GM19099 (cell line): ENCODE measurements around the gene SDF2L1.

Experiments
- POLR2A ChIP-seq: IDR thresholded peaks from 3 replicates; pipeline ENCODE4 v1.6.1; 2011; ENCODE audit warnings: low read depth; ENCODE audit not compliant: insufficient read length; ENCODE audit errors: extremely low read depth

The SDF2L1 gene

DNA sequence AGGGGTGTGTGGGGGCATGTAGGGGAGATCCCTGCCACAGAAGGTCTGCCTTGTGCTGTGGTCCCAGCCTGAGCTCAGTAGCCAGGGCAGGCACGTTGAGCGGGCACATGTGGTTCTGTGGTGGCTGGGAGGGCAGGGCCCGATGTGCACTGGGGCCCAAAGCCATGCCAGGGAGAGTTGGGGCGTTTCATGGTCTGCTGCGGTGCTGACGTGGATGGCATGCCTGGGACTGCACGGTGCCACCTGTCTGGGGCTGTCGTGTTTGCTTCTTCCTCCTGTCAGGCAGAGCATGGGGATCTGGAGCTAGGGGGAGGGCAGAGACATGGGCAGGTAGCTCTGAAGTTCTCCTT, 43.0 kb downstream of the SDF2L1 start:
- TF ChIP-seq POLR2A, result no peak

DNA sequence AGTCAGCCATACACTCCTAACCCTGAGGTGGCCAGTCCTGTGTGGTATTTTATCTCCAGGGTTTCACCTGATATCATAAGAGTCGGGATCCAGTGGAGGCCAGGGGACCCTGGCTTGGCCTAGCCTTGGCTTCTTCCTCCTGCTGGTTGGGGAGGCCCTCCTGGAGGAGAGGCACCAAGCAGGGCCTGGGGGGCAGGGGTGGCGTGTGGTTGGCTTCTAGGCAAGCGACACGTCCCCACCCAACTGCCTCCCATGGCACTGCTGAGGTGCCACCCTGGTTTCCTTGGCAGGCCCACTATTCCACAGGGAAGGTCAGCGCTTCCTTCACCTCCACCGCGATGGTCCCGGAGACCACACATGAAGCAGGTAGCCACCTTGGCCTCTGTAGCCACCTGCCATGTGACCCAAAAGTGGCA, 44.1 kb downstream of the SDF2L1 start:
- no peak for TF ChIP-seq POLR2A

DNA sequence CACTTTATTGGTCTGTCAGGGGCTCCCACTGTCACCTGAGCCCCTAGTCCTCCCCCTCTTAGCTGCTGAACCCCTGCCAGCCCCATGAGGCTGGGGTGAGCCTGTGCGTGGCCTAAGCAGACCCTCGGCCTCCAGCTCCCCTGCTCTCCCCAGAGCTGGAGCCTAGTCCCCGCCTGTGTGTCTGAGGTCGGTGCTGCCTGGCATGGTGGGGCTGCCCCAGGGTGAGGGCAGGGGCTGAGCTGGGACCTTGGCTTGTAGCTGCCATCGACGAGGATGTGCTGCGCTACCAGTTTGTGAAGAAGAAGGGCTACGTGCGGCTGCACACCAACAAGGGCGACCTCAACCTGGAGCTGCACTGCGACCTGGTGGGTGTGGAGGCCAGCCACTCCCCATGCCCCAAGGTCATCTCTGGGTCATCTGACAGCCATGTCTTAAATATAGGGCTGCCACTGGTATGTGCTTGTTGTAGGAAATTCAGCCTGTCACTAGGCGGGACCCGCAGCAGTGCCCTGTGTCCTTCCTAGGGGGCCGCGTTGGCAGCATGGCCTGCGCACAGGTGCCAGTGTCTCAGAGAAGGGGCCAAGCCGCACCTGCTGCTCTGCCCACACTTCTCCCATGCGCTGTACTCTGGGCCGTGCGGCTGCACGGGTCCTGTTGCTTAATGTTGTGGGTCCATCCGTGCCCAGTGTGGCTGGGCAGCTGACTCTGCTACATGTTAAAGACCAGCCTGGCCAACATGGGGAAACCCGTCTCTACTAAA, 44.7 kb downstream of the SDF2L1 start:
- no peak for TF ChIP-seq POLR2A

DNA sequence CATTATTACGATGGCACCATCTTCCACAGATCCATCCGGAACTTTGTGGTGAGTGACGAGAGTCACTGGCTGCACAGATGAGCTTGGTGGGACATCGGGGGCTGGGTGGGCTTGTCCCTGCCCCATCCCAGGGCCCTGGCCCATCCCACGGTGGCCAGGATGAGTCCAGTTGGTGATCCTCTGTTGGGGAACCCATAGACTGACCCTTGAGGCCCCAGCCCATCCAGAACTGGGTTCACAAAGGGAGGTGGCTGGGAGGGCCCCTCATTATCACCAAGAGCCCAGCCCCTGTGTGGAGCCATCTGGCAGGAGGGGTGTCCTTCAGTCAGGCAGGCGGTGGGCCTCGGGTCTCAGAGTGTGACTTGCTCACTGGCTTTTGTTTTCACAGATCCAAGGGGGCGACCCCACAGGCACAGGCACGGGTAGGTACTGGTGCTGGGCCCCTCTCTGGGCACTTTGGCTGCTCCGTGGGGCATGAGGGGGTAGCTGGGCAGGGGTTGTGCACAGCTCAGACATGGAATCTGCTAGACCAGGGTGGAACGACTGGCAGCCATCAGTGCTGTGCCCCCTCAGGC, 45.7 kb downstream of the SDF2L1 start:
- TF ChIP-seq POLR2A, result no peak

DNA sequence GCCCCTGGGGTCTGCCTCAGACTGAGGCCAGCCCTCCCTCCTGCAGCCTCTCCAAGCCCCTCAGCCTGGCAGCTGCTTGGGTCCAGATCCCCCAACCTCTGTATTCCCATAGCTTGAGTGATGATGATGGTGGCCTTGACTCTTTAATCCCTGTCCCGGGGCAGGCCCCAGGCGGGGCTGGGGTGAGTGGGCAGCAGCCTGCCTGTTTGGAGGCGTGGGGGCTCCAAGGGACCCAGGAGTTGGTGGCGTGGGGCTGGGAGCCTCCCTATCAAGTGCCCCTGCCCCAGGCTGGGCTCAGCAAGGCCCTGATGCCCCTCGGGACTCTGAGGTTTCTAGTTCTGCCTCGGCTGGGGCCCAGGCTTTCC, 46.2 kb downstream of the SDF2L1 start:
- TF ChIP-seq POLR2A, result no peak

DNA sequence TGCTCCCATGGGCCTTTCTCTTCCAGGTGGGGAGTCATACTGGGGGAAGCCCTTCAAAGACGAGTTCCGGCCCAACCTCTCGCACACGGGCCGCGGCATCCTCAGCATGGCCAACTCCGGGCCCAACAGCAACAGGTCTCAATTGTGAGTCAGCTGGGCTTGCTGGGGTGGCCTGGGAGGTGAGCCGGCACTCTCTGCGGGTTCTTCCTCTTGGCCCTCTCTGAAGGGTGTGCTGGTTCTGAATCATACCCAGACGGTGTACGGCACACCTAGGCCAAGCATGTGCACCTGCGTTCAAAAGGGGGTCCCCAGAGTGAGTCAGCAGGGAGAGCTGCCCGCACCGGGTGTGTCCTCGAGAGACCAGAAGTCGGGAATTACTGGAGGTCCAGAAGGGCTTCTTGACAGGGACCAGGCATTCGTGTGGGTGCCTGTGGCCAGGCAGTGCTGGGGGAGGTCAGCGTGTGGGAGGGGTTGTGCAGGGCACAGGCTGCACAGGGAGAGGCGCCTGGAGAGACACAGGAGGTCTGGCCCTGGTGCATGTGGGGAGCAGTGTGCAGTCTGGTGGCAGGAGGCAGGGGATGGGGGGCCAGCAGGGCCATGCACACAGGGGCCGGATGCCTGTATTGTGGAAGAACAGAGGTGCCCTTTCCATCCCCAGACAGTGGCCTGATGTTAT, 46.7 kb downstream of the SDF2L1 start:
- TF ChIP-seq POLR2A, result no peak

DNA sequence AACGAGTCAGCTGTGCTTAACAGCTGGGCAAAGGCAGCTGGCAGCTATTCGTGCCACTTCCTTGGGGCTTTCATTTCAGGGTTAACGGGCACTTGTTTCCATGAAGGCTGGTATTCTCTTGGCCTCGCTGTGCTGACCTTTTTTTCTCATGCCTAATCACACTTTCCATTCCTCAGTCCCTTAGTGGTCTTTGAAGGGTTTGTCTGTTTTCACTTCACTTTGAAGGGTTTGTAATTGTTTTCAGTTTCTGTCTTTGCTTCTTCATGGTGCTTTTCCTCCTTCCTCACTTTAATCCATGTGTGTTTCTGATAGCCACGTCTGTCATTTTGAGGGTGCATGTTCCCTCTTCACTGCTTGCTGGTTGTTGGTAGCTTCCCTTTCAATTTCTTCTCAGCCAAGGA, 48.3 kb downstream of the SDF2L1 start:
- no peak for TF ChIP-seq POLR2A

DNA sequence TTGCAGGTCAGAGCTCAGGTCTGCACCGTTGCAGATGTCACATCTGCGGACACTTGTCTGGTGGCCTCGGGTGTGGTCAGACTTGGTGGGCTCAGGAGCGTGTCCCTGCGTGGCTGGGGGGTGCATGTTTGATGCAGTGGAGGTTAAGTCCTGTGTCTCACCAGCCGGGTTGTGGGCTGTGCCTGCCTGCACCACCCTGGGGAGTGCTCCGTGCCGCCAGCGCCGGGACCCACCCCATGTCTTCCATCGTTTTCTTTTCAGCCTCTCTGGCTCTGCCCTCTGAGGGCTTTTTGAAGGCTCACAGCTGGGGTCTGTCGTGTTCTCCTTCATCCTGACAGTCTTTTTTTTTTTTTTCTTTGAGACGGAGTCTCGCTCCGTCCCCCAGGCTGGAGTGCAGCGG, 49.7 kb downstream of the SDF2L1 start:
- TF ChIP-seq POLR2A, result no peak

DNA sequence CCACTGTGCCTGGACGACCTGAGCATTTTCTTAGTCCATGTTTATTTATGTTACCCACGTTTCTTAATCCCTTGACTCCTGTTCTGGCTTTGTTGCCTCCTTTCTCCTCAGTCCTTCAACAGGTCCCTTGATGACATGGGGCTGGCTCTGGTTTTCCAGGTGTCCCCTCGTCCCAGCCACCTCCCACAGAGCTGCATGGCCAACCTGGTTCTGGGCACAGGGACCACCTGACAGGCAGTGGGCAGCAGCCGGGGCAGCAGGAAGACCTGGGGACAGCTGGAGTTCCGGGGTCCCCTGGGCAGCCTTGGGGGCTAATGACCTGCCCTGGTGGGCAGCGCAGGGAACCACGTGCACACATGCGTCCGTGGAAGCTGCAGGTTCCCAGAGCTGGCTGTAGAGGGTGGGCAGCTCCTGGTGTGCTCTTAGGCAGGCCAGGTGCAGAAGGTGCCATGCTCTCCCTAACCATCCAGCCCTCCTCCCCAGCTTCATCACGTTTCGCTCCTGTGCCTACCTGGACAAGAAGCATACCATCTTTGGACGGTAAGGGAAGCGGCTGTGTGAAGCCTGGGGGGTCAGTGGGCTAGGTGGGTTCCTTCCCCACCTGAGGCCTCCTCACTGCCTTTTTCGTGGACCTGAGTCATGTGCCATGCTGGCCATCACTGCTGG, 51.4 kb downstream of the SDF2L1 start:
- TF ChIP-seq POLR2A, result no peak
